ENCODE measurements around the gene SLC8A1.

Gene SLC8A1

DNA sequence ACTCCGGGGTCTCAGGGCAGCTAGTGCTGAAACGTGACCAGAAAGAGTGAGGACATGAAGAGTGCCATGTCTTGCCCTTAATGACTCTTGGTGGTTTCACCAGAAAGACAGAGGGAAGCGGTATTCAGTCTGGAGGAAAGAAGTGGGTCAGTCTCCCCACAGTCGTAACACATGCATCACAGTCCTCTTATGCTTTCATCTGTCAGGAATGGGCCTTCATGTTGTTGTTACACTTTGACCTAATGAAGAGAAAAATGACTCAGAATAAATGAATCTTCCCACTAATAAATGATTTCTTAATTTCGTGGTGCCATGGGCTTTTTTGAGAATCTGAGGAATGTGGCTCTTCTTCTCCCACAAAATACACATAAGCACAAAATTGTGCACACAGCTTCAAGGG is 103.2 kb downstream of the SLC8A1 start:
- no peak for DNase-seq

DNA sequence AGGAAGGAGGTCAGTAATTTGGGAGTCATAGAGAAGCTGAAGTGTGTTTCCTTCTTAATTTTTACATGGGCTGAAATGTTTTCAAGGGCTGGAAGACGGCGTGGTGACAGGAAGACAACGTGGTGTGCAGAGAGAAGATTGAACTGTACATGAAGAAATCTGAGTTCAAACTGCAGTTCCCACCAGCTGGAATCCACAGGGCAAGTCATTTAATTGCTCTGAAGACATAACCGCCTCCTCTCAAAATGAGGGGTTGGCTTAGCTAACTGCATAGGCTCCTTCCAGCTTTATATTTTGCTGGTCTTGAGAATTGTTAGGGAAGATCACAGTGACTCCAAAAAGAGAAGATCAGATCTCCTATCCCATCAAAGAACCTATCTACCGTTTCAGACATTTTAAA is 103.9 kb downstream of the SLC8A1 start:
- no peak for DNase-seq

DNA sequence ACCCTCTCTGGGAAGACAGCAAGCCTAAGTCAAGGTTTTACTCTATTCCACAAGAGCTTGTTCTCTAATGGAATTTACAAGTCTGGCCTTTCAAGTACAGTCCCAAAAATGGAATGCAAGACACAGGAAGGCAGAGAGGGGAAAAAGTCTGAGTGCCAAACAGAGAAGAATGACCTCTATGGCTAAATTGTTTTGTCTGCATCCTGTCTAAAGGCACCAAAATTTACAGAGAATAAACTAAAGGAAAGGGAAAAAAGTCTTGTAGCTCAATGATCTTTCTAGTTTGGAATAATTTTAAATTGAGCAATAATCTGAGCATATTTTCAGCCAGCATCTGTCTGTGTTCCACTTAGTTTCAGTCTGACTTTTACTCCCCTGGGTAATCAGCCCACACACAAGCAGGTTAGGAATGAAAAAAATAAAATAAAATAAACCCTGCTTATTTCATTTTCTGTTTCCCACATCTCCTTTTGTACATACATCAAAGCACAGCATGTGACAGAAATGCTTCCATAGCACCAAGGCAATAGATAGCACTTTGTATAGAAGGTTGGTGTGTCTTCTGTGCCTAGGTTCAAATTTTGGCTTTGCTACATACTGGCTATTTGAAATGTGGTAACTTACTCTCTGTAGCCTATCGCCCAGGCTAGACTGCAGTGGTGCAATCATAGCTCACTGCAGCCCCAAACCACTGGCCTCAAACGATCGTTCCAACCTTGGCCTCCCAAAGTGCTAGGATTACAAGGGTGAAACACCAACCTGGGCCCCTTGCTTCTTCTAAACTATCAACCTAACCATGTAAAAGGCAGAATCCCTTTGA is 105.1 kb downstream of the SLC8A1 start:
- DNase-seq, result no peak

DNA sequence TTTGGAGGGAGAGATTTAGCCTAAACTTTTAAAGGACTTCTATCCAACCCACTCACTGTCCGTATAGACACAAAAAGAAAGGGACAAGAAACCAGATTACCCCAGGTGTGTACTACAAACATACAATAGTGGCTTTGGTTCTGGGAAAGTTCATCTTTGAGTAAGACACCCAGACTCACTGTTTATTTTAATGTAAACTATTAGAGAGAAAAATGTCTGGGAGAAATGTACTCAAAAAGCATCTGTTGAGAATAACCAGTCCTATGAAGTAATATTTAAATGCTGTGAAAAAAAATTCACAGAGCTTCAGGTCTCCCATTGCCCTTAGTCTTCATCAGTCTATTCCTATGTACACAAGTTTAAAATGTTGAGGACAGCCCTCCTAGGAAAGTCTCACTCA is 107.5 kb downstream of the SLC8A1 start:
- no peak for DNase-seq

DNA sequence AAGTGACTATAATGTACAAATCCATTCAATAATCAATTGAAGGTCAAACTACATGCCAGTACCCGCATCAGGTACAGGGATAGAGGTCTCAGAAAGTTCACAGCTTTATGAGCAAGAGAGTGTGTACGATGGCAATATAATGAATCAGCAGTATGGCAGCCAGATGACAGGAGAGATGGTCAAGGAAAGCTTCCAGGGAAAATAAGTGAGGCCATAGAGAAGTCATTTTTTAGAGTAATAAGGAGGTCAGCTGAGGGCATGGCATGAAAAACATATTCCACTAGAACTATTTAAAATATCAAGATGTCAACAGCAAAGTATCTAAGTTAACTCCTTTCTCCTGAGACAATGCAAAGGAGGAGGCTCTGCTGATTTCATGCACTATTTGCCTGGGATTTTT is 108.0 kb downstream of the SLC8A1 start:
- DNase-seq, result no peak

DNA sequence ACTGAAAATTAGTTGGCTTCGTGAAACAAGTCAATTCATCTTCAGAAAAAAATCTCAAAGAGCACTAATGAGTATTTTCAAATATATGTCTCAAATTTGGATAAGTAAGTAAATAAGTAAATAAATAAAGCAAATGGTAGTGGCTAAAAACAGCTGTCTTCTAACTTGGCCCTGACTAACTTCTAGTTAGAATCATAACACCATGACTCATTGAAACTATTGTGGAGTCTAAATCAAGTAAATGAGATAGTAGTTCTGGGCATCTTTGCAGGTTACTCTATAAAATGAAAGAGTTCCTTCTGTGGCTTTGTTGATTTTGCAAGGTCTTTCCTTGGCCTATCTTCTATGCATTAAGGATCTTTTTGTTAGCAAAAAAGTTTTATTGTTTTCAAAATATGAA is 110.7 kb downstream of the SLC8A1 start:
- DNase-seq, result no peak

DNA sequence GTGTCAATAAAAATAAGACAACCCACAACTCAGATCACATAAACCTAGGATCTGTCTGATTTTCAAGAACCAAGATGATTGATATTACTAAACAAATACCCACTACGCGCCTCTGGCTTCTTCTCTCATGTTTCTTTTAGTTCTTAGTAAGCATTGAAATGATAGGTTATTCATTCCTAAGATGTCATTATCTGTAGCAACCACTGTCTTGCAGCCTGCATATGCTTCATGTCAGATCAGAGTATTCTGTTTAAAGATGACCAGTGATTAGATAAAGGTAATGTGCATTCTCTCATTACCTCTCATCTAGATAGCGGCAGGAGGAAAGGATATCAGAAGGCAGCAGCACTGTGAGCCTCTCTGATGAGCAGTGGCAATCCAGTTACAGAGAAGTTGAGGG is 112.9 kb downstream of the SLC8A1 start:
- no peak for DNase-seq

DNA sequence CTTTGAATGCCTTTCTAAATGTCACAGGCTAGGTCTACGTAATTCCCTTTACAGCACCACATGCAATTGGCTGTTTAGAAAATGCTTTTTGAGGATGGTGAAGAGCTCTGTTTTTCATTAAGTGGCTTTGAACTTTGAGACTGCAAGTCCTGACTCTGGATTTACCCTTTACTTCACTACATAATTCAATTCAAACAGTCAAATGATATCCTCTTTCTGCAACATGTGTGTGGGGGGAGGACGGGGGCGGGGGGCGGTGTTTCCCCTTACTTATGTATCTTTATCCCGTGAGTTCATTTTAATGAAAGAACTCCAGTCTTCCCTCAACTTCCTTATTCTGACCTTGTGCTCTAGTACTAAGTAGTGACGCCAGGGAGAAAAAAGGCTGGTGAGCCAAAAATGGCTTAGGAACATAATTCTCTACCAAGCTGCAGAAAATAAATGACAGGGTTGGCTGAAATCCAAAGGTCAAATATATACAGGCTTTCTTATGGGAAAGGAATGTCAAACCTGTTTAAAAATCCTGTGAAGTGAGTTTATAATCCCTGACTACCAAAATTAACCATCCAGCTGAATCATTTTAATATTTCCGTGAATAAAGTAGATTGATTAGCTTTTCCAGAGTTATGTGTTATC is 119.6 kb downstream of the SLC8A1 start:
- DNase-seq, result no peak

DNA sequence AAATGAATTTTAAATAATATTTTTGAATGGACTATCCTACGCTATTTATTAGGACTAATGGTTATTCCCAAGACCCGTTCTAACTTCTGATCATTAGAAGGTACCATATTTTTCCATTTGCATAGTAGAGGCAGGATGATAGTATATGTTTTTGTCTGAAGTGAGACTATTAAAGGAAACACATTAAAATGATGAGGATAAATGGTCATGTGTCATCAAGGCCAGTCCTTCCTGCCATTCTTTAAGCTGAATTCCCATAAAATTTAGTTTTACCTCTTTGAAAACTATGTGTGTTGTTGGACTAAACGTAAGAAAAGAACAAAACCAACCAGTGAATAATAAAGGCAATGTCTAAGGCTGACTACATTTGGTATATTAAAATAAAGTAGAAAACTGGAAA is 121.8 kb downstream of the SLC8A1 start:
- DNase-seq, result no peak

DNA sequence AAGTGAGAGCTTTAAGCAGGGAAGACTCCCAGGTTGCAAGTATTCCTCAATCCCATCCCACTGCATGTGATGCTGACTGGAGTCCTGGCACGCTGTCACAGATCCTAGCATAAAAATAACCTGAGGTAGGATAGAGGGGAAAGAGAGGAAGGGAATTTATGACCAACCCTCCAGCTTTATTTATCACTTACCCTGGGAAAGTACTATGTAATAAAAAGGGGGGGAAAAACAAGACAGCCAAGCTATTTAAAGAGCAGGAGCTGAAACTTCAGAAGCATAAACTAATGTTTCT is 122.2 kb downstream of the SLC8A1 start:
- DNase-seq, result no peak

DNA sequence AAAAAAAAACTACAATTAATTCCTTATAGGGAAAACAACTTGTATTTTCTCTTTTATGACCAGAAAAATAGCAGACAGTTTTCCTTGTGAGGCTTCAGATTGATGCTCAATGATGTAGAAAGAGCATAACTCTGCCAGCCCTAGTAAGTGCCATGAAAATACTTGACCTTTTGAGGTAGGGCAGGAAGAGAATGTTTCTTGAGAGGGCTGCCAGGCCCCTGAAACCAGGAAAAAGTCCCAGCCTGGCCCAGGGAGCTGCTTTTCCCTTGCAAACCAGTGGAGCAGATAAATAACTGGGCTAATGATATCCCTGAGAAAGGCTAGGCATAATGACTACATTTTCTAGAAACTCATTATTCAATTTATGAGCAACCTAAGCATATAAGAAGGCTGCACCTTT is 126.8 kb downstream of the SLC8A1 start:
- no peak for DNase-seq

DNA sequence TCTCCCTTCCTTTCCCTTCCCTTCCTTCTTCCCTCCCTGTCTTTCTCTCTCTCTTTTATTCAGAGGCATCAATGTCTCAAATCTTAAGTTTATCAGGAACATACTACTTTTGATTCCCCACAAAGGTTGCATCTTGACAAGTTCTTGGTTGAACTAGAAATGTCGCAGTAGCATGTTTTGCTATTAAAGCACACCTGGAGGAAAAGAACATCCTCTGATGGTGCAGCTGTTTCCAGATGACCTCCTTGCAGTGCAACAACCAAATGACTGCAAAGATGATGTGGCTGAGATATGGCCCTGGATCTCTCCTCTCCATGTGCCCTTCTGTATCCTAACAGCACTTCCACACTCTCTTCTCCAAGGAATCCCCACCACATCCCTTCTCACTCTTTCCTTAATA is 127.2 kb downstream of the SLC8A1 start:
- no peak for DNase-seq

DNA sequence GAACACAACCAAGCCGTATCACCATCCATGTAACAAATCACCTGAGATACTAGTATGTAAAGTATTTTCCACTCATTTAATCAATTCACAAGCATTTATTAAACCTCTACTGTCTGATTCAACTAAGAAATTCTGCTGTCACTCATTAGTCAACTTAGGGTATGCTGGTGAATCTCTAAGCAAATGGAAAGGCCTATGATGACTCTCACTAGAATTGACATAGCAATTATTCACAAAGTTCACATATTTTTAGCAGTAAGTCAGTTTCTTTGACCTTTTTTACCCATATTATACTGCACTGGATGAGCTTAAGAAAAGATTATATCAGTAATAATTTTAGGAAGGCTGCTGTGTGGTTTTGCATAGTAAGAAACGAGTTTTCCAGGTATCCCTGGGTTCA is 130.1 kb downstream of the SLC8A1 start:
- DNase-seq, result no peak

DNA sequence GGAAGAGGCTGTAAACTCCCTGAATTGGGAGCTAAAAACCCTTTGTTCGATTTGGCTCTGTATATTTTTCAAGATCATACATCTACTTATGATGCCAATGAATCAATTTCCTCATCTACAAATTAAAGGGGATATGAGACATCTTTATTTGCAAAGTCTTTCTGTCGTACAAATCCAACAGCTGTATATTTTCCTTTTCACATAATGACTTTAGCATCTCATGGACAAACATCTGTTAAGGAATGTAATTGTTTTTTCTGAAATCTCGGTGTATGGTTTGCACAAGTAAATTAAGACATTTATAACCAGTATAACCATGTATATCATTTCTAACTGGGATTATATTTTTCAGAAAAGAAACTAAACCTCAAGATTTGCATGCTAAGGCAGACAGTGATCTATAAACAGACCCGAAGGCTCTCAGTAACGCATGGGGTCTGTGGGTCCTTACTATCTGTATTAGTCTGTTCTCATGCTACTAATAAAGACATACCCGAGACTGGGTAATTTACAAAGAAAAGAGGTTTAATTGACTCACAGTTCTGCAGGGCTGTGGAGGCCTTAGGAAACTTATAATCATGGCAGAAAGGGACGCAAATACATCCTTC is 130.8 kb downstream of the SLC8A1 start:
- DNase-seq, result no peak

DNA sequence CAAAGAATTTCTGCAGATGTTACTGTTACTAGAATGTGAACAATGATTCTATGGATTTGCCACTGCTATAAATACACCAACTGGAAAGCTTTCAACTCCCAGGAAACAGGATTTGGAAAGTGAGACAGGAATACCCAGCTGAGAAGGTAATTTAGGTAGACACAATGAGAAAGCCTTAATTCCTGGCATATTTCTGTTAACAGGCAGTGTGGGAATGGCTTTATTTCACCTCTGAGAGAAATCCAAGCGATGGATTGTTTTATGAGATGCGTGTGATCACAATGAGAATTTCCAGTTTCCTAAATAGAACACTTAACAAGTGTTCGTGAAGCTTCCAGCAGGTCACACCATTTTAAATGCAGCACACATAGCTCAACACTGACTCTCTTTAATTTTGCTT is 133.0 kb downstream of the SLC8A1 start:
- DNase-seq, result no peak

DNA sequence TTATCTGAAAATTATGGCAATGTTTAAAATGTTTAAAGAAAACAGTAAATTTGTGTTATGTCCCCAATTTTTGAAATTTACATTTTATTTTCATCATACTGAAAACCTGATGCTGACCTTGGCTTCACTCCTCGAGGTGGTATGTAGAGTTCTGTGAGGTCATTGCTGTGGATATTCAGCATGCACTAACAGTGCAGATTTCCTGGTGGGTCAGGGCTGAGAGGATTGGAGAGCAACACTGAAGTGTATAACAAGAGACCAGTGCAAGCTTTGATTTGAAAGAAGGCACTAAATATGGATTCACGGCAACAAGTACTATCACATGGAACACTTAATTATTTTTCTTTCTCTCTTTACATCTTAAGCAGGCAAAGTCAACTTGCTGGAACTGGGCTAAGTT is 134.1 kb downstream of the SLC8A1 start:
- no peak for DNase-seq

DNA sequence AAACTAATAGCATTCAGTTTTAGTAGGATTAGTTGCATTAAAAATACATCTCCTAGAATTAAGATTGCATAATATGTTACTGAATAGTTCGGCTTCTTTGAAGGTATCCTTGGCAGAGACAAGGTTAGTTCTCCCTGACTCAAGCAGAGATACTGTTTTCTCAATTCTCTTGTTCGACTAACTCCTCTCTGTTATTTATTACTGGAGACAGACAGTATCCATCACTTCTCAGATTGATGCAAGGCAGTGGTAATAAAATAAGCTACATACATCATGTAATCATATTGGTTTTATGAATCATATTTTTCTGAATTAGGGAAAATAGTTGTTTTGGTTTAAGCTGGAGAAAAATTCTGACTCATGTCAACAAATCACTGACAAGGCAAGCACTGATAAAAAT is 134.8 kb downstream of the SLC8A1 start:
- DNase-seq, result no peak

DNA sequence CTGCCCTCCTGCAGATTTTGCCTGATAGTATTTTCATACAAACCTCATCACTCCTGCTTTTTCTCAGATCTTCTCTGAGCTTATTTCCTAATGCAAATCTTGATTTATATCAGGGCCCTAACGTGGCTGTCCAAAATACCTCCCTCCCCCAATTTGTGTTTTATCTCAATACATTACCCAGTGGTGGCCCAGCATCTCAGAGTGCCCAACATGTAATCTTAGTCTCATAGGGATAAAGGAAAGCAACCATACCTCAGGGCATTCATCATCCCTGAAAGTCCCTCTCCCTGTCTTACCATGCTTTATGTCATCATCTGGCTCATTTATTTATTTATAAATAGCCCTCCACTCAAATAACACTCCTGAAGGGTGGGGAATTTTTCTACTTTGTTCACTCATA is 135.3 kb downstream of the SLC8A1 start:
- DNase-seq, result no peak

DNA sequence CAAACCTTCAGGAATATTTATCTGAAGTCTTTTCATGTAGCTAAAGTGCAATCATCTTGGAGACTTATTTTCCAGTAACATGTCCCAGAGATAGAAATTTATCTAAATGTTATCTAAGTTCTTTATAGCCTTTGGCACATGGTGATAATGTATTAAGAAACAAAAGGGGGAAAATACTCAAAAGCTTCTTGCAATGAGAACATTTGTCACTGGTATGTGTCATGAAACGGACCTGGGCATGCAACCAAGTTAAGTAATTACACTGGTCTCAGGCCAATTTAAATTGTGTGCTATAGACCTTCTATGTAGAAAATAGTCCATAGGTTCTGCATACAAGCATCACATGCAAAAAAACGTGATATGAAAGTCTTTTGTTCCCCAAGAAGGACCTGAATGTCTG is 136.2 kb downstream of the SLC8A1 start:
- no peak for DNase-seq

DNA sequence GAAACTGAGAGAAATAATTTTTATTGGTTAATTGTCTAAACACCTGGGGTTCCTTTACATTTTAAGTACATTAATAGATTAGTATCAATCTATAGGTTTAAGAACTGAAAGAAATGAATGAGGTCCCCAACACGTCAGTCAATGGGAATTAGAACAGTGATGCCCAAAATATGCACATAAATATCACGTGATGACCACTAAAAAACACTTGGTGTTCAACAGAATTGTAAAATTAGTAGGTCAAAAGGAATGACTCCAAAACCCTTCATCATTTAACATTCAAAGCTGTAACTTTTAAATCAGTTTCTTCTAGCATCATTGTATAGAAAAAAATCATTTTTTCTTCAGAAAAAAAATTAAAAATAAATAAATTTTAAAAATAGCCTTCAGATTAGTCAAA is 140.9 kb downstream of the SLC8A1 start:
- no peak for DNase-seq

DNA sequence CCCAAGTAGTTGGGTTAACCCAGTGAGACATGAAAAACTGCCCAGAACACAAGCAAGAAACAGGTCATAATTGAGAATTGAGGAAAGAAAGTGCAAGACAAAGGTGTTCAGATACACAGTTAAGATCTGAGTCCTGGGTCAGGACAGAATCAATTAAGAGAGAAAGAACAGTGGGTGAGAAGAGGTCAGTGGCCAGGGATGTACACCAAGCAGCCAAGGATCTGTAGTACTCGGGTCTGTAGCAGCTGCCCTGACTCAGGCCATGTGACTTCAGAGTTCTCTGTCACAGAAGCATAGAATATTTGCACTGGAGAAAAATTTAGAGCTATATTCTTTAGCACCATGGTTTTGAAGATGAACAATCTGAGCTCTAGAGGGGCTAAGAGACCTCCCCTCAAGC is 141.6 kb downstream of the SLC8A1 start:
- no peak for DNase-seq

DNA sequence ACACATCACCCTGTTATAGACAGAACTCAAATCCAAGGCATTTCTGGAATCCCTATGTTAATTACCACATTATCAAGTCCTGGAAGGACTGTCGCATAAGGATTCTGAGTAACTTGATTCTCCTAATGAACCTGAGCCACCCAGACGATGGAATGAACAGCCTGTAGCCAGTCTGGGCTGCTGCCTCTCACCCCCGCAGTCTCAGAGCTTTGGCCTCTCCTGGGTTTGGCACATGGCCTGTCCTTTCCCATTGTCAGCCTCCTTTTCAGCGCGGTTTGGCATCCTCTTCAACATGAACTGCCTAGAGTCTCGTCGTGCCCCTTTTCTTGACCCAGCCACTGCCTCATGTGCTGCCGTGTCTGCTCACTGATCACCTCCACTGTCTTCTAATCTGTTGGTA is 147.6 kb downstream of the SLC8A1 start:
- no peak for DNase-seq

DNA sequence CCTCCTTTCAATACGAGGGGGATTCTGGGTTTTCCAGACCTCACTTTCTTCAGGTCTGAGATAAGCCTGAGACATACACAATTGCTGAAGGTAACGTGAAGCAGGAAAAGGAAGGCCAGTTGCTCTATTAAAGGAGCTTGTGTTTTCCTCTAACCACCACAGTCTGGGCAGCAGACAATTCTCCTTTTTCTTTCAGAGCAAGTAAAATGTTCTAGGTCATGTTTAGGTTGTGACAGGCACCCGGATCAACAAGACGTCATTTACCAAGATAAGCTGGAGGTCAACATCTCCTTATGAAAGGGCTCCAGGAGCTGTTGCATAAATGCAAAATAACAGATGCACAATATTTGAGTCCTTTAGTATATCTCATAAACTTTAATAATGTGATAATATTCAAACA is 148.1 kb downstream of the SLC8A1 start:
- DNase-seq, result no peak

DNA sequence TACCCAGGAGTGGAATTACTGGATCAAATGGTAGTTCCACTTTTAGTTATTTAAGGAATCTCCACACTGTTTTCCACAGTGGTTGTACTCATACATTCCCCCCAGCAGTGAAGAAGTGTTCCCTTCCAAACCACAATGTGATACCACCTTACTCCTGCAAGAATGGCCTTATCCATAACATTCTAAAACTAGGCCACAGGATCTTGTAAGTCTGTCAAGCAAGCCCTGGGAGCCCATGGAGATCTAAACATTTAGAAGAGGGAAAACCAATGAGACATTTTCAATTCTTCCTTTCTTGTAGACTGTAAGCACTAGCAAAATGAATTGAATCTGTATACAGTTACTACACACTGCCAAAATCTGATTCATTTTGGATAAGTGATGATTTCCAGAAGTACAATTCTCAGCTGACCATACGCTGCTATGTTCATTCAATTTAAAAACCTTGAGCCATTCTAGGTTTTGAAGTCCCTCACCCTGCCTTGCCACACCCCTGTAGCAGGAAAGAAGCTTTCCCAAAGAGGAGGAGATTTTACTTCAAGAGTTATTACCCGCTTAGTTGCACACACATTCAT is 149.1 kb downstream of the SLC8A1 start:
- DNase-seq, result no peak
